ENCODE results near the gene IMPDH1.

- TF ChIP-seq CTCF (IDR thresholded peaks at IDR 0.05) (no peak), POLR2A (IDR thresholded peaks at IDR 0.05) (no peak), POLR2AphosphoS5 (IDR thresholded peaks at IDR 0.05) (no peak)
Measured at GRCh38 chr7:128362670-128363069, 47.1 kb downstream of the IMPDH1 start.

Data from upper lobe of left lung (tissue), 4 donors.